ENCODE measurements around the gene AGMO.

DNA sequence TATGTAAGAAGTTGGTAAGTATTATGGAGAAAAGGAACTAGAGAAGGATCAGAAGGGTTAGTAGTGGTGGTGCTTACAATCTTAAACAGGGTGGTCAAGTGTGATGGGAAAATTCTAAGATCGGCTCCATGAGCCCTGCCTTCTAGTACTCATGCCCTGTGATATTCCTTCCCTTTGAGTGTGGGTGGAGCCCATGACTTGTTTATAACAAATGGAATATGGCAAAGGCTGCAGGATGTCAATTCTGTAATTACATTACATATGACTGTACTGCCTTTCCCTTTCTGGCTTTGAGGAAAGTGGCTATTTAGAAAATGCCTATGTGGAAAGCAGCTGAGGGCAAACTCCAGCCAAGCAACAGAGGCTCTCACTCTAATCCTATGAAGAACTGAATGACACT, 309.6 kb downstream of the AGMO start:
- TF ChIP-seq, protein P1, sequence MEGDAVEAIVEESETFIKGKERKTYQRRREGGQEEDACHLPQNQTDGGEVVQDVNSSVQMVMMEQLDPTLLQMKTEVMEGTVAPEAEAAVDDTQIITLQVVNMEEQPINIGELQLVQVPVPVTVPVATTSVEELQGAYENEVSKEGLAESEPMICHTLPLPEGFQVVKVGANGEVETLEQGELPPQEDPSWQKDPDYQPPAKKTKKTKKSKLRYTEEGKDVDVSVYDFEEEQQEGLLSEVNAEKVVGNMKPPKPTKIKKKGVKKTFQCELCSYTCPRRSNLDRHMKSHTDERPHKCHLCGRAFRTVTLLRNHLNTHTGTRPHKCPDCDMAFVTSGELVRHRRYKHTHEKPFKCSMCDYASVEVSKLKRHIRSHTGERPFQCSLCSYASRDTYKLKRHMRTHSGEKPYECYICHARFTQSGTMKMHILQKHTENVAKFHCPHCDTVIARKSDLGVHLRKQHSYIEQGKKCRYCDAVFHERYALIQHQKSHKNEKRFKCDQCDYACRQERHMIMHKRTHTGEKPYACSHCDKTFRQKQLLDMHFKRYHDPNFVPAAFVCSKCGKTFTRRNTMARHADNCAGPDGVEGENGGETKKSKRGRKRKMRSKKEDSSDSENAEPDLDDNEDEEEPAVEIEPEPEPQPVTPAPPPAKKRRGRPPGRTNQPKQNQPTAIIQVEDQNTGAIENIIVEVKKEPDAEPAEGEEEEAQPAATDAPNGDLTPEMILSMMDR (IDR thresholded peaks at IDR 0.05; ENCODE audit: low read depth, low read length), result no peak
- TF ChIP-seq POLR2A (IDR thresholded peaks at IDR 0.05; ENCODE audit: extremely low read depth, insufficient read length), result no peak
- no peak for TF ChIP-seq MYC (IDR thresholded peaks at IDR 0.05; ENCODE audit: low read depth, low read length)
- TF ChIP-seq, protein P2, sequence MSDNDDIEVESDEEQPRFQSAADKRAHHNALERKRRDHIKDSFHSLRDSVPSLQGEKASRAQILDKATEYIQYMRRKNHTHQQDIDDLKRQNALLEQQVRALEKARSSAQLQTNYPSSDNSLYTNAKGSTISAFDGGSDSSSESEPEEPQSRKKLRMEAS (IDR thresholded peaks at IDR 0.05; ENCODE audit: low read depth, low read length), result no peak
